CD14-positive monocyte (primary cell): ENCODE results near the gene TUBB4A. TPM values are rescaled to one million over a fixed set of nuclear protein-coding genes. Genes with fewer than 3 reads are reported as not detected.

Source experiments
- DNase-seq, 3 donors: peaks; one replicate each; pipeline ENCODE4 v3.0.0-alpha.2; 2011 to 2022
- H2AFZ ChIP-seq: 2 replicates; pipeline ENCODE4 v1.6.0; 2012; ENCODE audit warnings: mild to moderate bottlenecking, low read depth, low read length, inconsistent platforms; ENCODE audit not compliant: insufficient read depth, poor library complexity, severe bottlenecking
- H3K27ac ChIP-seq, 2 donors: 1 replicate in 1 of 2; 2 replicates in 1 of 2; pipeline ENCODE4 v1.5.1; 2012 to 2013; ENCODE audit warnings: low read length in 2 of 2, control low read depth in 1 of 2, inconsistent platforms in 1 of 2, low read depth in 1 of 2, mild to moderate bottlenecking in 1 of 2
- H3K27me3 ChIP-seq, 2 donors: one replicate each; pipeline versions ENCODE4 v1.6.0 to v1.6.1; 2011 to 2013; ENCODE audit warnings: low read length in 2 of 2; ENCODE audit not compliant: control insufficient read depth in 2 of 2, insufficient read depth in 2 of 2
- H3K36me3 ChIP-seq, 2 donors: replicated peaks in 1 of 2; 1 replicate in 1 of 2; 2 replicates in 1 of 2; pipeline versions ENCODE4 v1.5.1 to v1.6.1; 2012 to 2013; ENCODE audit warnings: low read length in 2 of 2, control low read depth in 1 of 2, inconsistent platforms in 1 of 2, mild to moderate bottlenecking in 1 of 2; ENCODE audit not compliant: insufficient read depth in 2 of 2, control insufficient read depth in 1 of 2
- H3K4me1 ChIP-seq, 2 donors: 1 replicate in 1 of 2; 2 replicates in 1 of 2; pipeline versions ENCODE4 v1.5.1 to v1.6.1; 2012 to 2013; ENCODE audit warnings: low read length in 2 of 2, control low read depth in 1 of 2, inconsistent platforms in 1 of 2, mild to moderate bottlenecking in 1 of 2, moderate library complexity in 1 of 2; ENCODE audit not compliant: insufficient read depth in 2 of 2, control insufficient read depth in 1 of 2
- H3K4me2 ChIP-seq: replicated peaks from 2 replicates; pipeline ENCODE3; 2012; ENCODE audit warnings: low read length, moderate library complexity, mild to moderate bottlenecking; ENCODE audit not compliant: poor library complexity, severe bottlenecking; ENCODE audit errors: extremely low read depth
- H3K4me3 ChIP-seq, 3 experiments: fragments of 200-600 bp in 1 of 3; sonication (generic) in 1 of 3; replicated peaks in 1 of 3; 1 replicate in 2 of 3; 2 replicates in 1 of 3; pipeline ENCODE4 v1.5.1; 2011 to 2013; ENCODE audit warnings: low read length in 3 of 3, mild to moderate bottlenecking in 3 of 3, control low read depth in 2 of 3, low read depth in 2 of 3, inconsistent platforms in 1 of 3, moderate library complexity in 1 of 3
- H3K79me2 ChIP-seq: 2 replicates; pipeline ENCODE4 v1.6.0; 2012; ENCODE audit warnings: mild to moderate bottlenecking, control low read depth, inconsistent platforms, low read length, moderate library complexity; ENCODE audit not compliant: insufficient read depth
- H3K9ac ChIP-seq: 2 replicates; pipeline ENCODE4 v1.6.0; 2017; ENCODE audit warnings: low read length, mild to moderate bottlenecking; ENCODE audit not compliant: insufficient read depth, poor library complexity, severe bottlenecking
- H3K9me3 ChIP-seq, 2 donors: replicated peaks in 1 of 2; 1 replicate in 1 of 2; 2 replicates in 1 of 2; pipeline versions ENCODE4 v1.5.1 to v1.6.1; 2012 to 2013; ENCODE audit warnings: low read length in 2 of 2, control low read depth in 1 of 2; ENCODE audit not compliant: control insufficient read depth in 1 of 2, insufficient read depth in 1 of 2
- H4K20me1 ChIP-seq: 2 replicates; pipeline ENCODE4 v1.6.0; 2012; ENCODE audit warnings: mild to moderate bottlenecking, low read length, control low read depth, moderate library complexity; ENCODE audit not compliant: insufficient read depth
- H3K27ac Mint-ChIP-seq, 7 donors: one replicate each; pipeline ENCODE4 v1.8.0; 2020; ENCODE audit warnings: mild to moderate bottlenecking in 7 of 7, mixed read lengths in 7 of 7, moderate library complexity in 6 of 7, inconsistent platforms in 2 of 7
- H3K27me3 Mint-ChIP-seq, 3 donors: one replicate each; pipeline ENCODE4 v1.8.0; 2021 to 2022; ENCODE audit warnings: low read depth in 3 of 3, mild to moderate bottlenecking in 3 of 3, mixed read lengths in 3 of 3, moderate library complexity in 3 of 3, inconsistent platforms in 1 of 3
- H3K36me3 Mint-ChIP-seq, 2 donors: one replicate each; pipeline ENCODE4 v1.8.0; 2020; ENCODE audit warnings: mixed read lengths in 2 of 2, inconsistent platforms in 1 of 2, mild to moderate bottlenecking in 1 of 2
- H3K4me1 Mint-ChIP-seq: one replicate; pipeline ENCODE4 v1.8.0; 2020; ENCODE audit warnings: mild to moderate bottlenecking, mixed read lengths
- H3K4me3 Mint-ChIP-seq, 2 donors: one replicate each; pipeline ENCODE4 v1.8.0; 2020; ENCODE audit warnings: mild to moderate bottlenecking in 2 of 2, mixed read lengths in 2 of 2, moderate library complexity in 1 of 2
- H3K9me3 Mint-ChIP-seq, 7 donors: one replicate each; pipeline ENCODE4 v1.8.0; 2020 to 2022; ENCODE audit warnings: mixed read lengths in 7 of 7, mild to moderate bottlenecking in 6 of 7, moderate library complexity in 6 of 7, inconsistent platforms in 2 of 7
- CTCF ChIP-seq: fragments of 200-600 bp; IDR thresholded peaks from one replicate; pipeline ENCODE4 v1.8.0; 2022; ENCODE audit warnings: antibody characterized with exemption, mild to moderate bottlenecking
- WGBS: methylation state at CpG from one replicate; pipeline ENCODE4 v1.1.5; 2013; ENCODE audit warnings: missing lambda C conversion rate; ENCODE audit not compliant: insufficient coverage; 5-methylcytosine and 5-hydroxymethylcytosine counted together
- intact Hi-C, 2 donors: fragments of 100-400 bp; cut with micrococcal nuclease; formaldehyde crosslinking; loops; one replicate each; pipeline versions ENCODE4 v1.15.0 to v1.15.1; 2023
- polyA plus RNA-seq, 3 donors: library from polyadenylated mRNA; depleted of rRNA in 1 of 3; unstranded in 2 of 3; stranded (reverse) in 1 of 3; fragments of 300-500 nt in 2 of 3; fragments of >200 nt in 1 of 3; fragmentation: Illumina TruSeq in 2 of 3; gene quantifications; 1 replicate in 2 of 3; 2 replicates in 1 of 3; pipeline ENCODE4 v1.2.3, GENCODE V29; 2012 to 2021

TUBB4A gene
- polyA plus RNA-seq, 3 donors: 0.16 TPM; not detected in 2

DNA sequence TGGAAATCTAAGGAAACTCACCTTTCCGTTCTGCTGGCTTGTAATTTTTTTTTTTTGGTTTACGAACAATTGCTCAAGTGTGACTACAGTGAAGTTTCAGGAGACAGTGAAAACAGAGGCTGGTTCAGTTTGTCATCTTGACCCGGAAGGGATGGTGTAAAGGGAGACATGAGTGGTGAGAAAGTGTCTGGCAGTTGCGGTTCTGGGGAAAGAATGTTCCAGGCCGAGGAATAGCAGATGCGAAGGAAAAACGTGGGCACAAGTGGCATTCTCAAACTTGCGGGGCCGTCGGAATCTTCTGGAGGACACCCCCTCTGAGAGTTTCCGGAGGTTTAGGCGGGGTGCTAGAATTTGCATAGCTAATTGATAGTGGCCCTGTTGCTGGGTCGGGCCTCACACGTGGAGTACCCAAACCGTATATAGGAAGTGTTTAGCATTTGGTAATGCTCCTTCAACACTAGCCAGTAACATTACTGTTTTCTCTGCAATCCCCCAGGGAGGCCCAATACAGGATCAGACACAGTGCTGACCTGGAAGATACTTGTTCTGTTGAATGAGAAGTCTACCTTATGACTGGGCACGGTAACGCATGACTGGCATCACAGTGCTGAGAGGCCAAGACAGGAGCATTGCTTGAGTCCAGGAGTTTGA is 25.9 kb upstream of the TUBB4A start:
- Mint-ChIP-seq H3K9me3 (peaks cover 0 to 5% (median 1%) of the 10 kb centered on the region in 7 donors), H3K4me1 (peaks cover 45% of the 10 kb centered on the region), H3K27ac (peak overlapping the region in 2 of 7 donors; percentile 28 to 68), H3K4me3 (no peak overlapping the region), H3K36me3 (peaks cover 0 to 4% of the 10 kb centered on the region in 2 donors), H3K27me3 (peaks cover 30 to 36% (median 31%) of the 10 kb centered on the region in 3 donors)
- H3K9ac ChIP-seq: no peak overlapping the region
- H3K9me3 ChIP-seq: no peaks in the 10 kb centered on the region
- no peak overlapping the region for H3K4me3 ChIP-seq
- no peak overlapping the region for H3K27ac ChIP-seq
- H3K4me2 ChIP-seq: no peak overlapping the region
- peaks cover 48 to 51% of the 10 kb centered on the region in 2 donors for H3K4me1 ChIP-seq
- no peaks in the 10 kb centered on the region for H4K20me1 ChIP-seq
- H2AFZ ChIP-seq: no peak overlapping the region
- H3K79me2 ChIP-seq: no peaks in the 10 kb centered on the region
- intact Hi-C loops: no loop called here
- TF ChIP-seq CTCF: no peak
- DNase-seq: no peak
- H3K27me3 ChIP-seq: peaks cover 2 to 14% of the 10 kb centered on the region in 2 donors
- 93% methylated on average over 8 of the region's 17 CpGs for WGBS
- no peaks in the 10 kb centered on the region for H3K36me3 ChIP-seq

DNA sequence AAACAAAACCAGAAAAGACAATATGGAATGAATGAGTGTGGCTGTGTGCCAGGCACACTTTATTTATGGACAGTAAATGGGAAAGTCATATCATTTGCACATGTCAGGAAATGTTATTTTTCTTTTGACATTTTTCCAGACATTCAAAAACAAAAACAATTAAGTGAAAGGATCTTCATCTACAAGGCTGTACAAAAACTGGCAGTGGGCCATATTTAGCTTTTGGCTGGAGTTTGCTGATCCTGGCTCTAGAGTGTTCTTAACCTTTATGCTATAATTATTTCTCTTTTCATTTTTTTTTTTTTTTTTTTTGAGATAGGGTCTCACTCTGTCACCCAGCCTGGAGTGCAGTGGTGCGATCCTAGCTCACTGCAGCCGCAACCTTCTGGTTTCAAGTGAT is 22.2 kb upstream of the TUBB4A start:
- peaks cover 0 to 1% (median 0%) of the 10 kb centered on the region in 7 donors for H3K9me3 Mint-ChIP-seq
- WGBS: 100% methylated on average over 2 of the region's 2 CpGs
- no peaks in the 10 kb centered on the region for H4K20me1 ChIP-seq
- H3K4me3 ChIP-seq: no peak overlapping the region
- peaks cover 23% of the 10 kb centered on the region in 2 donors for H3K4me1 ChIP-seq
- peaks cover 3 to 15% (median 7%) of the 10 kb centered on the region in 3 donors for H3K27me3 Mint-ChIP-seq
- no peaks in the 10 kb centered on the region for H3K79me2 ChIP-seq
- intact Hi-C loops: no loop called here
- no peak overlapping the region for H3K4me3 Mint-ChIP-seq
- H3K36me3 Mint-ChIP-seq: no peaks in the 10 kb centered on the region
- H3K4me2 ChIP-seq: no peak overlapping the region
- no peaks in the 10 kb centered on the region for H3K9me3 ChIP-seq
- no peak for DNase-seq
- no peak overlapping the region for H3K9ac ChIP-seq
- H3K4me1 Mint-ChIP-seq: peaks cover 22% of the 10 kb centered on the region
- TF ChIP-seq CTCF: no peak
- H3K36me3 ChIP-seq: no peaks in the 10 kb centered on the region
- no peaks in the 10 kb centered on the region for H3K27me3 ChIP-seq
- no peak overlapping the region for H3K27ac ChIP-seq
- H3K27ac Mint-ChIP-seq: peak overlapping the region in 1 of 7 donors; percentile 2
- no peak overlapping the region for H2AFZ ChIP-seq
